HepG2 (cell line): ENCODE results near the gene RPL36. TPM values are rescaled to one million over a fixed set of nuclear protein-coding genes. Genes with fewer than 3 reads are reported as not detected.

Source experiments
- ATAC-seq: fragments of 200-7000 bp; cut with Tn5 transposase; 3 replicates; pipeline ENCODE4 v1.9.1; 2020; ENCODE audit warnings: mild to moderate bottlenecking, moderate library complexity
- BruUV-seq: library from RNA; stranded (reverse); fragments of 400-500 nt; replicated peaks from 2 replicates; lab custom pipeline; 2021; lab: Mats Ljungman, UMichigan
- CTCF ChIA-PET: fragments of 300-600 bp; formaldehyde crosslinking; extraction: SDS; loops from one replicate; lab custom pipeline; 2021; ENCODE audit warnings: low total read pairs, inconsistent platforms, low intra/inter-chr PET ratio; lab: Yijun Ruan, JAX
- POLR2A ChIA-PET: fragments of 350-600 bp; sonication (Branson Sonifier 250); formaldehyde crosslinking; loops from one replicate; lab custom pipeline; 2020; ENCODE audit warnings: antibody characterized with exemption, inconsistent platforms; lab: Yijun Ruan, JAX
- DNase-seq: peaks from one replicate; pipeline ENCODE4 v3.0.0-alpha.2; 2015; ENCODE audit warnings: low spot score
- FAIRE-seq: peaks from 3 replicates; lab custom pipeline; 2011; peaks lifted over from hg19 to GRCh38; lab: Jason Lieb, UNC
- H2AFZ ChIP-seq: one replicate; pipeline ENCODE4 v1.6.1; 2011; ENCODE audit warnings: low read length, inconsistent platforms
- H3K27ac ChIP-seq: fragments of 300-600 bp; 3 replicates; pipeline ENCODE4 v1.8.0; 2011; ENCODE audit warnings: mixed run types, mild to moderate bottlenecking, mixed read lengths, low read length, inconsistent platforms; ENCODE audit not compliant: insufficient read depth; ENCODE audit errors: extremely low read length
- H3K27me3 ChIP-seq, 2 experiments: fragments of 200-600 bp in 1 of 2; 2 replicates in 1 of 2; 3 replicates in 1 of 2; pipeline versions ENCODE4 v1.6.0 to v1.8.0; 2011; ENCODE audit warnings: low read length in 2 of 2, mild to moderate bottlenecking in 2 of 2, moderate library complexity in 2 of 2, inconsistent platforms in 1 of 2; ENCODE audit not compliant: insufficient read depth in 2 of 2, control insufficient read depth in 1 of 2
- H3K36me3 ChIP-seq, 2 experiments: fragments of 200-600 bp in 1 of 2; replicated peaks in 1 of 2; 2 replicates in 1 of 2; 3 replicates in 1 of 2; pipeline versions ENCODE4 v1.5.1 to v1.8.0; 2011; ENCODE audit warnings: low read length in 2 of 2, inconsistent platforms in 1 of 2; ENCODE audit not compliant: insufficient read depth in 2 of 2, control insufficient read depth in 1 of 2
- H3K4me1 ChIP-seq: 2 replicates; pipeline ENCODE4 v1.5.1; 2012; ENCODE audit warnings: low read length, inconsistent platforms; ENCODE audit not compliant: insufficient read depth
- H3K4me2 ChIP-seq: 2 replicates; pipeline ENCODE4 v1.6.0; 2011; ENCODE audit warnings: low read depth, low read length, inconsistent platforms
- H3K4me3 ChIP-seq, 3 experiments: fragments of 200-600 bp in 1 of 3; sonication (generic), shearing (Covaris generic) in 1 of 3; replicated peaks in 1 of 3; 2 replicates each; pipeline ENCODE4 v1.5.1; 2011 to 2016; ENCODE audit warnings: low read length in 3 of 3, inconsistent platforms in 2 of 3, low read depth in 2 of 3, mild to moderate bottlenecking in 2 of 3, control low read depth in 1 of 3, mixed read lengths in 1 of 3; ENCODE audit not compliant: insufficient read depth in 1 of 3
- H3K79me2 ChIP-seq: one replicate; pipeline ENCODE4 v1.6.1; 2011; ENCODE audit warnings: low read length, inconsistent platforms; ENCODE audit not compliant: insufficient read depth
- H3K9ac ChIP-seq: 2 replicates; pipeline ENCODE4 v1.6.0; 2011; ENCODE audit warnings: mild to moderate bottlenecking, low read depth, low read length, inconsistent platforms; ENCODE audit not compliant: insufficient read depth
- H3K9me3 ChIP-seq: 2 replicates; pipeline ENCODE4 v1.5.1; 2012; ENCODE audit warnings: mild to moderate bottlenecking, low read length
- H4K20me1 ChIP-seq: 2 replicates; pipeline ENCODE4 v1.6.0; 2011; ENCODE audit warnings: inconsistent platforms, mild to moderate bottlenecking, low read length, moderate library complexity; ENCODE audit not compliant: insufficient read depth
- CREM ChIP-seq, 2 experiments: sonication (generic) in 1 of 2; formaldehyde crosslinking in 1 of 2; IDR thresholded peaks; 2 replicates each; pipeline versions ENCODE4 v1.4.0 to v1.6.1; 2016 to 2020; ENCODE audit warnings: antibody characterized with exemption in 1 of 2, mild to moderate bottlenecking in 1 of 2, missing genetic modification reagents in 1 of 2
- CTCF ChIP-seq: sonication (generic); formaldehyde crosslinking; IDR thresholded peaks from 2 replicates; pipeline ENCODE4 v1.5.0; 2020; ENCODE audit warnings: mild to moderate bottlenecking, missing genetic modification reagents, moderate library complexity
- DMTF1 ChIP-seq: sonication (generic); formaldehyde crosslinking; IDR thresholded peaks from 2 replicates; pipeline ENCODE4 v1.4.0; 2020; ENCODE audit warnings: mild to moderate bottlenecking, missing genetic modification reagents
- ETS1 ChIP-seq: sonication (generic); formaldehyde crosslinking; IDR thresholded peaks from 2 replicates; pipeline ENCODE4 v1.4.0; 2020; ENCODE audit warnings: missing genetic modification reagents
- FOXJ3 ChIP-seq: sonication (generic); formaldehyde crosslinking; IDR thresholded peaks from 2 replicates; pipeline ENCODE4 v1.4.0; 2020; ENCODE audit warnings: missing genetic modification reagents, mild to moderate bottlenecking, borderline replicate concordance
- NCOA1 ChIP-seq: sonication (generic); formaldehyde crosslinking; IDR thresholded peaks from 2 replicates; pipeline ENCODE4 v1.9.0; 2021; ENCODE audit warnings: missing genetic modification reagents
- NFYB ChIP-seq: sonication (generic); formaldehyde crosslinking; IDR thresholded peaks from 2 replicates; pipeline ENCODE4 v1.4.0; 2020; ENCODE audit warnings: missing genetic modification reagents
- PAWR ChIP-seq: sonication (generic); formaldehyde crosslinking; IDR thresholded peaks from 2 replicates; pipeline ENCODE4 v1.4.0; 2020; ENCODE audit warnings: missing genetic modification reagents, mild to moderate bottlenecking, borderline replicate concordance
- POLR2AphosphoS5 ChIP-seq: IDR thresholded peaks from 2 replicates; pipeline ENCODE4 v1.6.1; 2012; ENCODE audit warnings: low read depth, low read length
- SNRNP70 ChIP-seq: fragments of 200-400 bp; formaldehyde crosslinking; IDR thresholded peaks from 2 replicates; pipeline ENCODE4 v1.6.1; 2017; ENCODE audit warnings: mild to moderate bottlenecking, low read depth, low read length, moderate library complexity
- ZBTB37 ChIP-seq: sonication (generic); formaldehyde crosslinking; IDR thresholded peaks from 2 replicates; pipeline ENCODE4 v1.4.0; 2020; ENCODE audit warnings: mild to moderate bottlenecking, missing genetic modification reagents
- ZFP62 ChIP-seq: sonication (generic); formaldehyde crosslinking; IDR thresholded peaks from 2 replicates; pipeline ENCODE4 v1.4.0; 2020; ENCODE audit warnings: missing genetic modification reagents
- ZNF30 ChIP-seq: sonication (generic); formaldehyde crosslinking; IDR thresholded peaks from 2 replicates; pipeline ENCODE4 v1.5.0; 2020; ENCODE audit warnings: mild to moderate bottlenecking, missing genetic modification reagents
- ZNF678 ChIP-seq: sonication (generic); formaldehyde crosslinking; IDR thresholded peaks from 2 replicates; pipeline ENCODE4 v1.4.0; 2020; ENCODE audit warnings: mild to moderate bottlenecking, missing genetic modification reagents
- ZNF724P ChIP-seq: sonication (generic); formaldehyde crosslinking; IDR thresholded peaks from 2 replicates; pipeline ENCODE4 v1.8.0; 2022; ENCODE audit warnings: missing genetic modification reagents, borderline replicate concordance
- ZNF879 ChIP-seq: sonication (generic); formaldehyde crosslinking; IDR thresholded peaks from 2 replicates; pipeline ENCODE4 v1.8.1; 2023; ENCODE audit warnings: missing genetic modification reagents
- WGBS: methylation state at CpG from one replicate; pipeline ENCODE4 v1.1.6; 2017; ENCODE audit warnings: low lambda C conversion rate; 5-methylcytosine and 5-hydroxymethylcytosine counted together
- in situ Hi-C: cut with HindIII; loops from 2 replicates; pipeline ENCODE4 v1.10.0; 2017; ENCODE audit warnings: low pct_unique_long_range_greater_than_20kb; ENCODE audit not compliant: extremely low pct_ligation_motif_present
- intact Hi-C: fragments of 100-400 bp; cut with micrococcal nuclease; formaldehyde crosslinking; loops from one replicate; pipeline ENCODE4 v1.10.0; 2022; ENCODE audit not compliant: unreplicated experiment
- polyA plus RNA-seq, 8 experiments: library from polyadenylated mRNA; depleted of rRNA in 3 of 8; stranded (reverse) in 7 of 8; unstranded in 1 of 8; fragments of >200 nt; fragmentation: Illumina TruSeq in 4 of 8; extraction: Trizol in 4 of 8; gene quantifications; 2 replicates each; pipeline versions ENCODE4 v1.2.1 to v1.2.3, GENCODE V29; 2011 to 2016; ENCODE audit warnings: low read depth in 4 of 8, missing spikeins in 1 of 8, mixed read lengths in 1 of 8; ENCODE audit not compliant: insufficient read depth in 1 of 8
- total RNA-seq, 5 experiments: library from RNA; depleted of rRNA; stranded (reverse); fragments of >200 nt; fragmentation: Illumina TruSeq; extraction: Trizol; gene quantifications; 2 replicates each; pipeline ENCODE4 v1.2.3, GENCODE V29; 2016; ENCODE audit warnings: low read depth in 1 of 5

Gene RPL36
- total and polyA plus RNA-seq, 2 of the 13 experiments (the other 11 are each of a cell fraction or from before 2014, with no cell fraction given), result 706 to 740 TPM

GRCh38 chr19:5713228-5713627, 23.1 kb downstream of the RPL36 start (continued):
- TF ChIP-seq ZBTB37 (CRISPR knock-in tag), result no peak
- TF ChIP-seq ZNF879 (CRISPR knock-in tag), result no peak
- TF ChIP-seq ETS1, result no peak
- no peak for TF ChIP-seq SNRNP70
- TF ChIP-seq ZNF30 (CRISPR knock-in tag), result no peak
- TF ChIP-seq ZNF724P (CRISPR knock-in tag), result no peak

GRCh38 chr19:5714816-5715215, 24.7 kb downstream of the RPL36 start:
- ATAC-seq (no peak), FAIRE-seq (no peak), DNase-seq (no peak)
- H3K9ac ChIP-seq, result no peak overlapping the region
- ChIA-PET CTCF (no interaction called here), POLR2A (interaction anchor here (1.5 to 3.4 kb wide), 2 partner anchors 23 to 25 kb away, joined by 7 to 13 read pairs; partner anchors contain the start of gene RPL36)
- no peak overlapping the region for H2AFZ ChIP-seq
- H3K79me2 ChIP-seq, result peaks cover 47% of the 10 kb centered on the region
- peaks cover 38% of the 10 kb centered on the region for H3K4me1 ChIP-seq
- no peaks in the 10 kb centered on the region for H3K9me3 ChIP-seq
- peaks cover 29 to 64% of the 10 kb centered on the region in 2 experiments for H3K36me3 ChIP-seq
- BruUV-seq, result no TSS peak
- 97% methylated on average over 10 of the region's 10 CpGs for WGBS
- H3K4me2 ChIP-seq, result no peak overlapping the region
- H3K4me3 ChIP-seq, result no peak overlapping the region
- no peaks in the 10 kb centered on the region; a peak in 1 of 5 replicates for H3K27me3 ChIP-seq
- peaks cover 24% of the 10 kb centered on the region for H4K20me1 ChIP-seq
- in situ Hi-C loops, result no loop called here
- intact Hi-C loops, result no loop called here
- no peak overlapping the region for H3K27ac ChIP-seq
- TF ChIP-seq CTCF (CRISPR knock-in tag), result no peak
- no peak for TF ChIP-seq ZNF678 (CRISPR knock-in tag)
- no peak for TF ChIP-seq CREM (IDR thresholded peaks at IDR 0.05)
- TF ChIP-seq CREM (CRISPR knock-in tag; IDR thresholded peaks at IDR 0.05), result no peak
- no peak for TF ChIP-seq NCOA1
- TF ChIP-seq DMTF1 (CRISPR knock-in tag), result no peak
- TF ChIP-seq ZFP62 (CRISPR knock-in tag), result no peak
- TF ChIP-seq POLR2AphosphoS5, result no peak
- no peak for TF ChIP-seq FOXJ3 (CRISPR knock-in tag)
- TF ChIP-seq PAWR (CRISPR knock-in tag), result no peak
- TF ChIP-seq NFYB (CRISPR knock-in tag), result no peak
